H1 (cell line): ENCODE data around the gene CCDC106. TPM values are rescaled to one million over a fixed set of nuclear protein-coding genes. Genes with fewer than 3 reads are reported as not detected.

Experiments
- CTCF ChIA-PET: fragments of 300-600 bp; sonication (Branson Sonifier 250); formaldehyde crosslinking; loops from one replicate; lab custom pipeline; 2021; ENCODE audit not compliant: partially characterized antibody; lab: Charles Lee
- POLR2A ChIA-PET: fragments of 300-600 bp; sonication (Branson Sonifier 250); formaldehyde crosslinking; loops from one replicate; lab custom pipeline; 2021; ENCODE audit warnings: inconsistent platforms; ENCODE audit not compliant: partially characterized antibody; lab: Charles Lee
- DNase-seq, 2 experiments: peaks; one replicate each; pipeline versions ENCODE4 v3.0.0 to v3.0.0-alpha.2; 2010 to 2022; ENCODE audit warnings: low spot score in 2 of 2, low read depth in 1 of 2, mixed read lengths in 1 of 2
- FAIRE-seq: peaks from 2 replicates; lab custom pipeline; 2011; peaks lifted over from hg19 to GRCh38; lab: Jason Lieb, UNC
- H2AFZ ChIP-seq: 2 replicates; pipeline ENCODE4 v1.8.1; 2012; ENCODE audit warnings: low read length, inconsistent platforms
- H2AK5ac ChIP-seq: 2 replicates; pipeline ENCODE4 v1.6.1; 2013; ENCODE audit warnings: low read depth, low read length
- H2BK120ac ChIP-seq: replicated peaks from 2 replicates; pipeline ENCODE3; 2013; ENCODE audit warnings: low read depth, low read length, inconsistent platforms
- H2BK12ac ChIP-seq: 2 replicates; pipeline ENCODE4 v1.6.1; 2013; ENCODE audit warnings: low read depth, low read length
- H2BK15ac ChIP-seq: 2 replicates; pipeline ENCODE4 v1.6.1; 2013; ENCODE audit warnings: low read length
- H2BK20ac ChIP-seq: 2 replicates; pipeline ENCODE4 v1.6.1; 2013; ENCODE audit warnings: low read length
- H2BK5ac ChIP-seq: 2 replicates; pipeline ENCODE4 v1.6.1; 2013; ENCODE audit warnings: low read depth, low read length
- H3K14ac ChIP-seq: 2 replicates; pipeline ENCODE4 v1.6.1; 2013; ENCODE audit warnings: inconsistent platforms; ENCODE audit not compliant: insufficient read length
- H3K18ac ChIP-seq: 2 replicates; pipeline ENCODE4 v1.6.1; 2013; ENCODE audit warnings: low read length; ENCODE audit errors: extremely low read depth
- H3K23ac ChIP-seq: 2 replicates; pipeline ENCODE4 v1.6.1; 2013; ENCODE audit warnings: inconsistent platforms; ENCODE audit not compliant: insufficient read length
- H3K23me2 ChIP-seq: 2 replicates; pipeline ENCODE4 v1.6.1; 2013; ENCODE audit warnings: low read depth, low read length
- H3K27ac ChIP-seq: 2 replicates; pipeline ENCODE4 v1.6.1; 2011; ENCODE audit warnings: low read depth, low read length, inconsistent platforms
- H3K27me3 ChIP-seq, 4 experiments: replicated peaks in 1 of 4; 1 replicate in 1 of 4; 2 replicates in 3 of 4; pipeline versions ENCODE4 v1.6.1 to v1.8.1; 2011 to 2013; ENCODE audit warnings: low read length in 3 of 4, mild to moderate bottlenecking in 3 of 4, inconsistent platforms in 2 of 4, mixed read lengths in 2 of 4, moderate library complexity in 1 of 4; ENCODE audit not compliant: control insufficient read depth in 3 of 4, insufficient read depth in 3 of 4; ENCODE audit errors: extremely low read depth in 1 of 4
- H3K36me3 ChIP-seq, 4 experiments: 2 replicates each; pipeline versions ENCODE4 v1.6.1 to v1.8.1; 2011 to 2013; ENCODE audit warnings: mild to moderate bottlenecking in 4 of 4, low read length in 3 of 4, moderate library complexity in 2 of 4, control low read depth in 1 of 4, inconsistent platforms in 1 of 4; ENCODE audit not compliant: insufficient read depth in 4 of 4, control insufficient read depth in 2 of 4
- H3K4ac ChIP-seq: replicated peaks from 2 replicates; pipeline ENCODE3; 2013; ENCODE audit warnings: low read length, low read depth, mixed read lengths, inconsistent platforms; ENCODE audit not compliant: insufficient read length
- H3K4me1 ChIP-seq, 4 experiments: replicated peaks in 1 of 4; 1 replicate in 1 of 4; 2 replicates in 3 of 4; pipeline versions ENCODE4 v1.6.1 to v1.8.1; 2011 to 2013; ENCODE audit warnings: low read length in 3 of 4, inconsistent platforms in 2 of 4, mixed read lengths in 1 of 4; ENCODE audit not compliant: insufficient read depth in 4 of 4, control insufficient read depth in 3 of 4
- H3K4me2 ChIP-seq, 2 experiments: 2 replicates each; pipeline versions ENCODE4 v1.6.1 to v1.8.1; 2011 to 2013; ENCODE audit warnings: low read depth in 2 of 2, low read length in 2 of 2, control low read depth in 1 of 2, inconsistent platforms in 1 of 2, mild to moderate bottlenecking in 1 of 2; ENCODE audit not compliant: insufficient read depth in 1 of 2
- H3K4me3 ChIP-seq, 4 experiments: fragments of 200-600, 300-600 bp in 1 of 4; sonication (generic), shearing (Covaris generic), sonication (Bioruptor Twin) in 1 of 4; 2 replicates each; pipeline versions ENCODE4 v1.5.1 to v1.8.1; 2011 to 2016; ENCODE audit warnings: low read length in 4 of 4, low read depth in 3 of 4, control low read depth in 2 of 4, inconsistent platforms in 2 of 4, mild to moderate bottlenecking in 2 of 4, mixed read lengths in 1 of 4, moderate library complexity in 1 of 4; ENCODE audit not compliant: insufficient read depth in 2 of 4; ENCODE audit errors: extremely low read depth in 1 of 4
- H3K56ac ChIP-seq: replicated peaks from 2 replicates; pipeline ENCODE3; 2013; ENCODE audit warnings: low read depth, mild to moderate bottlenecking, mixed read lengths, low read length, inconsistent platforms; ENCODE audit not compliant: insufficient read length
- H3K79me1 ChIP-seq: 2 replicates; pipeline ENCODE4 v1.6.1; 2013; ENCODE audit warnings: low read depth, low read length, control low read depth
- H3K79me2 ChIP-seq, 2 experiments: 2 replicates each; pipeline versions ENCODE4 v1.6.1 to v1.8.1; 2012 to 2013; ENCODE audit warnings: low read length in 2 of 2, mild to moderate bottlenecking in 2 of 2, inconsistent platforms in 1 of 2; ENCODE audit not compliant: insufficient read depth in 2 of 2, control insufficient read depth in 1 of 2
- H3K9ac ChIP-seq, 4 experiments: replicated peaks in 1 of 4; 1 replicate in 1 of 4; 2 replicates in 3 of 4; pipeline versions ENCODE4 v1.6.1 to v1.8.1; 2011 to 2013; ENCODE audit warnings: low read depth in 3 of 4, low read length in 3 of 4, control low read depth in 2 of 4, mild to moderate bottlenecking in 2 of 4, moderate library complexity in 2 of 4, inconsistent platforms in 1 of 4; ENCODE audit errors: extremely low read depth in 1 of 4
- H3K9me3 ChIP-seq, 2 experiments: 2 replicates each; pipeline versions ENCODE4 v1.6.1 to v1.8.1; 2012 to 2013; ENCODE audit warnings: mild to moderate bottlenecking in 2 of 2, moderate library complexity in 2 of 2, control low read depth in 1 of 2, inconsistent platforms in 1 of 2, low read depth in 1 of 2, low read length in 1 of 2, mixed read lengths in 1 of 2; ENCODE audit not compliant: insufficient read depth in 2 of 2
- H4K20me1 ChIP-seq, 2 experiments: replicated peaks in 1 of 2; 2 replicates each; pipeline versions ENCODE3 to v1.8.1; 2011 to 2013; ENCODE audit warnings: inconsistent platforms in 2 of 2, low read length in 2 of 2, mild to moderate bottlenecking in 1 of 2; ENCODE audit not compliant: insufficient read depth in 2 of 2, control insufficient read depth in 1 of 2
- H4K5ac ChIP-seq: 2 replicates; pipeline ENCODE4 v1.6.1; 2013; ENCODE audit warnings: low read length, low read depth, mixed read lengths, inconsistent platforms; ENCODE audit not compliant: insufficient read length
- H4K8ac ChIP-seq: 2 replicates; pipeline ENCODE4 v1.8.0; 2013; ENCODE audit warnings: mild to moderate bottlenecking, moderate library complexity, low read length, inconsistent platforms; ENCODE audit not compliant: insufficient read depth; ENCODE audit errors: extremely low read depth
- H4K91ac ChIP-seq: replicated peaks from 2 replicates; pipeline ENCODE3; 2013; ENCODE audit warnings: low read length, mixed read lengths, inconsistent platforms; ENCODE audit not compliant: insufficient read length
- CBX8 ChIP-seq: fragments of 300-800, 300-1000 bp; sonication (generic); IDR thresholded peaks from 2 replicates; pipeline ENCODE4 v1.7.1; 2016; ENCODE audit warnings: low read depth, low read length, borderline replicate concordance
- E2F6 ChIP-seq: IDR thresholded peaks from 2 replicates; pipeline ENCODE4 v1.6.1; 2012; ENCODE audit warnings: inconsistent platforms
- GTF2F1 ChIP-seq: IDR thresholded peaks from 2 replicates; pipeline ENCODE4 v1.6.1; 2012; ENCODE audit warnings: low read depth, low read length, improper control_type of control experiment, borderline replicate concordance
- JUND ChIP-seq: IDR thresholded peaks from 2 replicates; pipeline ENCODE4 v1.6.1; 2011; ENCODE audit warnings: mild to moderate bottlenecking, improper control_type of control experiment, low read length
- POLR2AphosphoS5 ChIP-seq: IDR thresholded peaks from 2 replicates; pipeline ENCODE4 v1.6.1; 2011; ENCODE audit warnings: low read depth, low read length
- RNF2 ChIP-seq: fragments of 200-900, 300-1000 bp; sonication (generic); IDR thresholded peaks from 2 replicates; pipeline ENCODE4 v1.7.1; 2016; ENCODE audit warnings: borderline replicate concordance, low read depth, mild to moderate bottlenecking, antibody characterized with exemption, low read length; ENCODE audit not compliant: poor library complexity, severe bottlenecking; ENCODE audit errors: missing control alignments
- SIX5 ChIP-seq: IDR thresholded peaks from 2 replicates; pipeline ENCODE4 v1.6.1; 2011; ENCODE audit warnings: mild to moderate bottlenecking, low read depth, low read length
- SP4 ChIP-seq: IDR thresholded peaks from 2 replicates; pipeline ENCODE4 v1.6.1; 2012; ENCODE audit warnings: low read length, inconsistent platforms
- SRF ChIP-seq: IDR thresholded peaks from 2 replicates; pipeline ENCODE4 v1.6.1; 2011; ENCODE audit warnings: mild to moderate bottlenecking, low read depth, low read length, moderate library complexity
- TEAD4 ChIP-seq: IDR thresholded peaks from 2 replicates; pipeline ENCODE4 v1.6.1; 2012; ENCODE audit warnings: low read depth, low read length, inconsistent platforms, mixed read lengths
- WGBS, 2 experiments: shearing (Covaris generic) in 1 of 2; methylation state at CpG; one replicate each; pipeline versions ENCODE4 v1.1.6 to v1.1.7; 2013 to 2015; ENCODE audit warnings: low lambda C conversion rate in 2 of 2, mixed read lengths in 2 of 2, inconsistent platforms in 1 of 2, low coverage in 1 of 2, missing lambda C conversion rate in 1 of 2; ENCODE audit not compliant: insufficient replicate concordance in 2 of 2, insufficient coverage in 1 of 2, insufficient read length in 1 of 2; ENCODE audit errors: extremely low coverage in 1 of 2, missing lambda C conversion rate in 1 of 2; 5-methylcytosine and 5-hydroxymethylcytosine counted together
- polyA plus RNA-seq, 7 experiments: library from polyadenylated mRNA; depleted of rRNA in 3 of 7; stranded (reverse) in 5 of 7; unstranded in 2 of 7; fragments of >200 nt in 5 of 7; fragments of 200-250 nt in 2 of 7; gene quantifications; 1 replicate in 5 of 7; 2 replicates in 1 of 7; 4 replicates in 1 of 7; pipeline versions ENCODE4 v1.2.1 to v1.2.3, GENCODE V29; 2011 to 2013; ENCODE audit warnings: missing spikeins in 2 of 7, mixed read lengths in 2 of 7
- total RNA-seq: library from RNA; stranded (reverse); fragmentation: NEBNext Ultra II Directional; extraction: Animal tissue kit (Norgen Biotek cat#: 25700); gene quantifications from 2 replicates; pipeline ENCODE4 v1.2.1, GENCODE V29; 2021

The CCDC106 gene
- total and polyA plus RNA-seq, 2 of the 8 experiments (the other 6 are each of a cell fraction or from before 2014, with no cell fraction given) = 12.0 to 20.1 TPM

DNA sequence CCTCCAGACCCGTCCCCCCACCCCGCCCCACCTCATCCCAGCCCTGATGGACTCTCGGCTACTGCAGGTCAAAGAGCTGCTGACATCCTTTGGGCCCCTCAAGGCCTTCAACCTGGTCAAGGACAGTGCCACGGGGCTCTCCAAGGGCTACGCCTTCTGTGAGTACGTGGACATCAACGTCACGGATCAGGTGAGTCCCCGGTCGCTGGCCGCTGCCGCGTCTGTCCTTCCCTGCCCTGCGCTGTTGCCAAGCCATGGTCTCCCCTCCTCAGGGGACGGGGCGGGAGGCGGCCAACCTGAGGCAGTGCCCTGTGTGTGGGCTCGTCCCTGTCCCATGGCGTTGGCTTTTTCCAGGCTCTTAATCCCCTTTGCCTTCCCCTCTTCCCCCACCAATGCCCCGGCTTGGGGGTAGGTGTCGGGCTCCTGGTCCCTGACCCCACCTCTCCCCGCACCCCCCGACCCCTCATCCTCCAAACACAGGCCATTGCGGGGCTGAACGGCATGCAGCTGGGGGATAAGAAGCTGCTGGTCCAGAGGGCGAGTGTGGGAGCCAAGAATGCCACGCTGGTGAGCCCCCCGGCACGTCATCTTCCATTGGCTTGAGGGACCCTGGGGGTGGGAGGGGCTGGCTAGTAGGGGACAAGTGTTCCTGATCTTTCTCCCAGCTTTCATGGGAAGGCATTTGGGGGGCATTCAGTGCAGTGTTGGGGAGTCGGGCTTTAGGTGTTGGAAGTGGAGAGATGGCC is 20.8 kb downstream of the CCDC106 start:
- no peak overlapping the region for H3K14ac ChIP-seq
- H2AFZ ChIP-seq = no peak overlapping the region
- H2BK12ac ChIP-seq = no peak overlapping the region
- CTCF ChIA-PET = interaction anchor here (0.9 to 1.3 kb wide), 3 partner anchors 14 to 16 kb away, joined by 3 to 6 read pairs (median 4); no protein-coding TSS in a partner anchor
- DNase-seq = no peak
- no peak overlapping the region for H4K91ac ChIP-seq
- H2BK120ac ChIP-seq = no peak overlapping the region
- H4K5ac ChIP-seq = no peak overlapping the region
- WGBS, 2 experiments = 90% methylated on average over 21 of the region's 30 CpGs; no CpG with 5 or more reads in 1 of the 2 experiments
- H2BK5ac ChIP-seq = no peak overlapping the region
- no peak overlapping the region for H3K27ac ChIP-seq
- no peaks in the 10 kb centered on the region for H3K23me2 ChIP-seq
- TF ChIP-seq SIX5 (no peak), JUND (no peak), RNF2 (no peak), E2F6 (no peak), TEAD4 (no peak), SRF (no peak), CBX8 (no peak), GTF2F1 (no peak), POLR2AphosphoS5 (no peak), SP4 (no peak)
- TF ChIP-seq, all 59 proteins: peak for 0
- H3K36me3 ChIP-seq = peaks cover 41 to 57% (median 47%) of the 10 kb centered on the region in 4 experiments
- no peak for FAIRE-seq
- H2BK20ac ChIP-seq = no peak overlapping the region
- no peak overlapping the region for H4K8ac ChIP-seq
- H2BK15ac ChIP-seq = no peak overlapping the region
- no peak overlapping the region for H3K18ac ChIP-seq
- no peak overlapping the region for H3K23ac ChIP-seq
- peaks cover 4 to 71% of the 10 kb centered on the region in 2 experiments; a peak in 3 of 4 replicates for H3K79me2 ChIP-seq
- peaks cover 0 to 11% (median 4%) of the 10 kb centered on the region in 4 experiments; a peak in 5 of 7 replicates for H3K4me1 ChIP-seq
- peaks cover 36 to 51% of the 10 kb centered on the region in 2 experiments for H4K20me1 ChIP-seq
- H3K27me3 ChIP-seq = no peaks in the 10 kb centered on the region
- H3K4me3 ChIP-seq = no peak overlapping the region
- H3K4ac ChIP-seq = no peak overlapping the region
- H3K9ac ChIP-seq = no peak overlapping the region
- no peaks in the 10 kb centered on the region for H3K9me3 ChIP-seq
- no peak overlapping the region for H3K4me2 ChIP-seq
- H2AK5ac ChIP-seq = no peak overlapping the region
- peaks cover 15% of the 10 kb centered on the region for H3K79me1 ChIP-seq
- POLR2A ChIA-PET = interaction anchor here (0.7 to 7.1 kb wide), 3 partner anchors 9 to 26 kb away, joined by 4 to 75 read pairs (median 4); no protein-coding TSS in a partner anchor
- H3K56ac ChIP-seq = no peak overlapping the region
